NCI-H2196 treated with DMSO at 0.1 percent for 48 hours (cell line): ENCODE data around the gene PPARG.

Experiments
- DNase-seq: peaks from one replicate; lab custom pipeline; 2025; ENCODE audit not compliant: unreplicated experiment; lab: John Stamatoyannopoulos, UW

Gene PPARG

GRCh38 chr3:12342151-12342550 lies 53.3 kb downstream of the PPARG start:
- no peak for DNase-seq

GRCh38 chr3:12343047-12343501 lies 54.2 kb downstream of the PPARG start:
- no peak for DNase-seq

GRCh38 chr3:12345141-12345561 lies 56.3 kb downstream of the PPARG start:
- no peak for DNase-seq

GRCh38 chr3:12345584-12346494 lies 57.0 kb downstream of the PPARG start:
- no peak for DNase-seq

GRCh38 chr3:12347301-12347700 lies 58.4 kb downstream of the PPARG start:
- DNase-seq = no peak

GRCh38 chr3:12349895-12350811 lies 61.3 kb downstream of the PPARG start:
- no peak for DNase-seq

- no peak for DNase-seq
These were observed 62.3 kb downstream of the PPARG start for GRCh38 chr3:12351145-12351544.

GRCh38 chr3:12352253-12352652 lies 63.4 kb downstream of the PPARG start:
- DNase-seq = no peak

GRCh38 chr3:12352755-12353154 lies 63.9 kb downstream of the PPARG start:
- no peak for DNase-seq

GRCh38 chr3:12353796-12354525 lies 65.1 kb downstream of the PPARG start:
- DNase-seq = no peak

GRCh38 chr3:12356175-12356574 lies 67.3 kb downstream of the PPARG start:
- DNase-seq = no peak

GRCh38 chr3:12356996-12357395 lies 68.1 kb downstream of the PPARG start:
- DNase-seq = no peak

- no peak for DNase-seq
These were observed 68.6 kb downstream of the PPARG start for GRCh38 chr3:12357456-12357855.

- no peak for DNase-seq
These were observed 74.7 kb downstream of the PPARG start for GRCh38 chr3:12363397-12364195.

GRCh38 chr3:12367346-12367745 lies 78.5 kb downstream of the PPARG start:
- DNase-seq = no peak

- no peak for DNase-seq
These were observed 80.2 kb downstream of the PPARG start for GRCh38 chr3:12369029-12369428.

- no peak for DNase-seq
These were observed 80.7 kb downstream of the PPARG start for GRCh38 chr3:12369598-12369997.

- no peak for DNase-seq
These were observed 81.9 kb downstream of the PPARG start for GRCh38 chr3:12370758-12371157.

GRCh38 chr3:12371525-12372140 lies 82.8 kb downstream of the PPARG start:
- DNase-seq = no peak
